ENCODE results near the gene RAD23A.

- no peak for TF ChIP-seq POLR2A (IDR thresholded peaks at IDR 0.05)
- TF ChIP-seq, protein P1, sequence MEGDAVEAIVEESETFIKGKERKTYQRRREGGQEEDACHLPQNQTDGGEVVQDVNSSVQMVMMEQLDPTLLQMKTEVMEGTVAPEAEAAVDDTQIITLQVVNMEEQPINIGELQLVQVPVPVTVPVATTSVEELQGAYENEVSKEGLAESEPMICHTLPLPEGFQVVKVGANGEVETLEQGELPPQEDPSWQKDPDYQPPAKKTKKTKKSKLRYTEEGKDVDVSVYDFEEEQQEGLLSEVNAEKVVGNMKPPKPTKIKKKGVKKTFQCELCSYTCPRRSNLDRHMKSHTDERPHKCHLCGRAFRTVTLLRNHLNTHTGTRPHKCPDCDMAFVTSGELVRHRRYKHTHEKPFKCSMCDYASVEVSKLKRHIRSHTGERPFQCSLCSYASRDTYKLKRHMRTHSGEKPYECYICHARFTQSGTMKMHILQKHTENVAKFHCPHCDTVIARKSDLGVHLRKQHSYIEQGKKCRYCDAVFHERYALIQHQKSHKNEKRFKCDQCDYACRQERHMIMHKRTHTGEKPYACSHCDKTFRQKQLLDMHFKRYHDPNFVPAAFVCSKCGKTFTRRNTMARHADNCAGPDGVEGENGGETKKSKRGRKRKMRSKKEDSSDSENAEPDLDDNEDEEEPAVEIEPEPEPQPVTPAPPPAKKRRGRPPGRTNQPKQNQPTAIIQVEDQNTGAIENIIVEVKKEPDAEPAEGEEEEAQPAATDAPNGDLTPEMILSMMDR (IDR thresholded peaks at IDR 0.05): no peak
These were observed 23.8 kb downstream of the RAD23A start, which contains the start of gene DAND5 for GRCh38 chr19:12969292-12969988.

Data from breast epithelium (tissue), 3 donors.